ENCODE results near the gene GPR15LG.

DNA sequence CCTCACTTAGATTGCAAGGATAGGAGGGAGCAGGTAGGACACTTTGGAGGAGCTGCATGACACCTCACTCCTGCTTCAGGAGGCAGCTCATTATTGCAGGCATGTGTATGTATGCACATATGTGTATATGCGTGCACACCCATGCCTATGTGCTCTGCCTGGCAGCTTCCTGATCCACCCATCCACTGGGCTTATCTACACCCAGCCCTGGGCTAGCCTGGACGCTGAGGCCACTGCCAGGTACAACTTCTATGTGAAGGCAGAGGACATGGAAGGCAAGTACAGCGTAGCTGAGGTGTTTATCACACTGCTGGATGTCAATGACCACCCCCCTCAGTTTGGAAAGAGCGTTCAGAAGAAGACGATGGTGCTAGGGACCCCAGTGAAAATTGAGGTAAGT is 38.4 kb downstream of the GPR15LG start:
- TF ChIP-seq EZH2 (IDR thresholded peaks at IDR 0.05; ENCODE audit: low read depth, unreplicated experiment) (no peak), NANOG (IDR thresholded peaks at IDR 0.05; ENCODE audit: borderline replicate concordance) (no peak), EZH2phosphoT487 (IDR thresholded peaks at IDR 0.05; ENCODE audit: unreplicated experiment) (no peak), ZNF114 (CRISPR knock-in tag; IDR thresholded peaks at IDR 0.05) (no peak), POLR2AphosphoS5 (IDR thresholded peaks at IDR 0.05; ENCODE audit: low read depth) (no peak), JUNB (IDR thresholded peaks at IDR 0.05; ENCODE audit: unreplicated experiment) (no peak), CREB1 (CRISPR knock-in tag; IDR thresholded peaks at IDR 0.05; ENCODE audit: low read depth) (no peak)
- TF ChIP-seq, protein P1, sequence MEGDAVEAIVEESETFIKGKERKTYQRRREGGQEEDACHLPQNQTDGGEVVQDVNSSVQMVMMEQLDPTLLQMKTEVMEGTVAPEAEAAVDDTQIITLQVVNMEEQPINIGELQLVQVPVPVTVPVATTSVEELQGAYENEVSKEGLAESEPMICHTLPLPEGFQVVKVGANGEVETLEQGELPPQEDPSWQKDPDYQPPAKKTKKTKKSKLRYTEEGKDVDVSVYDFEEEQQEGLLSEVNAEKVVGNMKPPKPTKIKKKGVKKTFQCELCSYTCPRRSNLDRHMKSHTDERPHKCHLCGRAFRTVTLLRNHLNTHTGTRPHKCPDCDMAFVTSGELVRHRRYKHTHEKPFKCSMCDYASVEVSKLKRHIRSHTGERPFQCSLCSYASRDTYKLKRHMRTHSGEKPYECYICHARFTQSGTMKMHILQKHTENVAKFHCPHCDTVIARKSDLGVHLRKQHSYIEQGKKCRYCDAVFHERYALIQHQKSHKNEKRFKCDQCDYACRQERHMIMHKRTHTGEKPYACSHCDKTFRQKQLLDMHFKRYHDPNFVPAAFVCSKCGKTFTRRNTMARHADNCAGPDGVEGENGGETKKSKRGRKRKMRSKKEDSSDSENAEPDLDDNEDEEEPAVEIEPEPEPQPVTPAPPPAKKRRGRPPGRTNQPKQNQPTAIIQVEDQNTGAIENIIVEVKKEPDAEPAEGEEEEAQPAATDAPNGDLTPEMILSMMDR (conservative IDR thresholded peaks at IDR 0.05; ENCODE audit: low read depth in 2 of 2) = no peak
- TF ChIP-seq, protein P2, sequence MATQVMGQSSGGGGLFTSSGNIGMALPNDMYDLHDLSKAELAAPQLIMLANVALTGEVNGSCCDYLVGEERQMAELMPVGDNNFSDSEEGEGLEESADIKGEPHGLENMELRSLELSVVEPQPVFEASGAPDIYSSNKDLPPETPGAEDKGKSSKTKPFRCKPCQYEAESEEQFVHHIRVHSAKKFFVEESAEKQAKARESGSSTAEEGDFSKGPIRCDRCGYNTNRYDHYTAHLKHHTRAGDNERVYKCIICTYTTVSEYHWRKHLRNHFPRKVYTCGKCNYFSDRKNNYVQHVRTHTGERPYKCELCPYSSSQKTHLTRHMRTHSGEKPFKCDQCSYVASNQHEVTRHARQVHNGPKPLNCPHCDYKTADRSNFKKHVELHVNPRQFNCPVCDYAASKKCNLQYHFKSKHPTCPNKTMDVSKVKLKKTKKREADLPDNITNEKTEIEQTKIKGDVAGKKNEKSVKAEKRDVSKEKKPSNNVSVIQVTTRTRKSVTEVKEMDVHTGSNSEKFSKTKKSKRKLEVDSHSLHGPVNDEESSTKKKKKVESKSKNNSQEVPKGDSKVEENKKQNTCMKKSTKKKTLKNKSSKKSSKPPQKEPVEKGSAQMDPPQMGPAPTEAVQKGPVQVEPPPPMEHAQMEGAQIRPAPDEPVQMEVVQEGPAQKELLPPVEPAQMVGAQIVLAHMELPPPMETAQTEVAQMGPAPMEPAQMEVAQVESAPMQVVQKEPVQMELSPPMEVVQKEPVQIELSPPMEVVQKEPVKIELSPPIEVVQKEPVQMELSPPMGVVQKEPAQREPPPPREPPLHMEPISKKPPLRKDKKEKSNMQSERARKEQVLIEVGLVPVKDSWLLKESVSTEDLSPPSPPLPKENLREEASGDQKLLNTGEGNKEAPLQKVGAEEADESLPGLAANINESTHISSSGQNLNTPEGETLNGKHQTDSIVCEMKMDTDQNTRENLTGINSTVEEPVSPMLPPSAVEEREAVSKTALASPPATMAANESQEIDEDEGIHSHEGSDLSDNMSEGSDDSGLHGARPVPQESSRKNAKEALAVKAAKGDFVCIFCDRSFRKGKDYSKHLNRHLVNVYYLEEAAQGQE (IDR thresholded peaks at IDR 0.05; ENCODE audit: unreplicated experiment) = no peak
- TF ChIP-seq, protein P3, sequence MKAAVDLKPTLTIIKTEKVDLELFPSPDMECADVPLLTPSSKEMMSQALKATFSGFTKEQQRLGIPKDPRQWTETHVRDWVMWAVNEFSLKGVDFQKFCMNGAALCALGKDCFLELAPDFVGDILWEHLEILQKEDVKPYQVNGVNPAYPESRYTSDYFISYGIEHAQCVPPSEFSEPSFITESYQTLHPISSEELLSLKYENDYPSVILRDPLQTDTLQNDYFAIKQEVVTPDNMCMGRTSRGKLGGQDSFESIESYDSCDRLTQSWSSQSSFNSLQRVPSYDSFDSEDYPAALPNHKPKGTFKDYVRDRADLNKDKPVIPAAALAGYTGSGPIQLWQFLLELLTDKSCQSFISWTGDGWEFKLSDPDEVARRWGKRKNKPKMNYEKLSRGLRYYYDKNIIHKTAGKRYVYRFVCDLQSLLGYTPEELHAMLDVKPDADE (IDR thresholded peaks at IDR 0.05) = no peak
- TF ChIP-seq, protein P4, sequence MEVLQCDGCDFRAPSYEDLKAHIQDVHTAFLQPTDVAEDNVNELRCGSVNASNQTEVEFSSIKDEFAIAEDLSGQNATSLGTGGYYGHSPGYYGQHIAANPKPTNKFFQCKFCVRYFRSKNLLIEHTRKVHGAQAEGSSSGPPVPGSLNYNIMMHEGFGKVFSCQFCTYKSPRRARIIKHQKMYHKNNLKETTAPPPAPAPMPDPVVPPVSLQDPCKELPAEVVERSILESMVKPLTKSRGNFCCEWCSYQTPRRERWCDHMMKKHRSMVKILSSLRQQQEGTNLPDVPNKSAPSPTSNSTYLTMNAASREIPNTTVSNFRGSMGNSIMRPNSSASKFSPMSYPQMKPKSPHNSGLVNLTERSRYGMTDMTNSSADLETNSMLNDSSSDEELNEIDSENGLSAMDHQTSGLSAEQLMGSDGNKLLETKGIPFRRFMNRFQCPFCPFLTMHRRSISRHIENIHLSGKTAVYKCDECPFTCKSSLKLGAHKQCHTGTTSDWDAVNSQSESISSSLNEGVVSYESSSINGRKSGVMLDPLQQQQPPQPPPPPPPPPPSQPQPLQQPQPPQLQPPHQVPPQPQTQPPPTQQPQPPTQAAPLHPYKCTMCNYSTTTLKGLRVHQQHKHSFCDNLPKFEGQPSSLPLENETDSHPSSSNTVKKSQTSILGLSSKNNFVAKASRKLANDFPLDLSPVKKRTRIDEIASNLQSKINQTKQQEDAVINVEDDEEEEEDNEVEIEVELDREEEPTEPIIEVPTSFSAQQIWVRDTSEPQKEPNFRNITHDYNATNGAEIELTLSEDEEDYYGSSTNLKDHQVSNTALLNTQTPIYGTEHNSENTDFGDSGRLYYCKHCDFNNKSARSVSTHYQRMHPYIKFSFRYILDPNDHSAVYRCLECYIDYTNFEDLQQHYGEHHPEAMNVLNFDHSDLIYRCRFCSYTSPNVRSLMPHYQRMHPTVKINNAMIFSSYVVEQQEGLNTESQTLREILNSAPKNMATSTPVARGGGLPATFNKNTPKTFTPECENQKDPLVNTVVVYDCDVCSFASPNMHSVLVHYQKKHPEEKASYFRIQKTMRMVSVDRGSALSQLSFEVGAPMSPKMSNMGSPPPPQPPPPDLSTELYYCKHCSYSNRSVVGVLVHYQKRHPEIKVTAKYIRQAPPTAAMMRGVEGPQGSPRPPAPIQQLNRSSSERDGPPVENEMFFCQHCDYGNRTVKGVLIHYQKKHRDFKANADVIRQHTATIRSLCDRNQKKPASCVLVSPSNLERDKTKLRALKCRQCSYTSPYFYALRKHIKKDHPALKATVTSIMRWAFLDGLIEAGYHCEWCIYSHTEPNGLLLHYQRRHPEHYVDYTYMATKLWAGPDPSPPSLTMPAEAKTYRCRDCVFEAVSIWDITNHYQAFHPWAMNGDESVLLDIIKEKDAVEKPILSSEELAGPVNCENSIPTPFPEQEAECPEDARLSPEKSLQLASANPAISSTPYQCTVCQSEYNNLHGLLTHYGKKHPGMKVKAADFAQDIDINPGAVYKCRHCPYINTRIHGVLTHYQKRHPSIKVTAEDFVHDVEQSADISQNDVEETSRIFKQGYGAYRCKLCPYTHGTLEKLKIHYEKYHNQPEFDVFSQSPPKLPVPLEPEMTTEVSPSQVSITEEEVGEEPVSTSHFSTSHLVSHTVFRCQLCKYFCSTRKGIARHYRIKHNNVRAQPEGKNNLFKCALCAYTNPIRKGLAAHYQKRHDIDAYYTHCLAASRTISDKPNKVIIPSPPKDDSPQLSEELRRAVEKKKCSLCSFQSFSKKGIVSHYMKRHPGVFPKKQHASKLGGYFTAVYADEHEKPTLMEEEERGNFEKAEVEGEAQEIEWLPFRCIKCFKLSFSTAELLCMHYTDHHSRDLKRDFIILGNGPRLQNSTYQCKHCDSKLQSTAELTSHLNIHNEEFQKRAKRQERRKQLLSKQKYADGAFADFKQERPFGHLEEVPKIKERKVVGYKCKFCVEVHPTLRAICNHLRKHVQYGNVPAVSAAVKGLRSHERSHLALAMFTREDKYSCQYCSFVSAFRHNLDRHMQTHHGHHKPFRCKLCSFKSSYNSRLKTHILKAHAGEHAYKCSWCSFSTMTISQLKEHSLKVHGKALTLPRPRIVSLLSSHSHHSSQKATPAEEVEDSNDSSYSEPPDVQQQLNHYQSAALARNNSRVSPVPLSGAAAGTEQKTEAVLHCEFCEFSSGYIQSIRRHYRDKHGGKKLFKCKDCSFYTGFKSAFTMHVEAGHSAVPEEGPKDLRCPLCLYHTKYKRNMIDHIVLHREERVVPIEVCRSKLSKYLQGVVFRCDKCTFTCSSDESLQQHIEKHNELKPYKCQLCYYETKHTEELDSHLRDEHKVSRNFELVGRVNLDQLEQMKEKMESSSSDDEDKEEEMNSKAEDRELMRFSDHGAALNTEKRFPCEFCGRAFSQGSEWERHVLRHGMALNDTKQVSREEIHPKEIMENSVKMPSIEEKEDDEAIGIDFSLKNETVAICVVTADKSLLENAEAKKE (CRISPR knock-in tag; IDR thresholded peaks at IDR 0.05) = no peak
